DOHH2 (cell line): ENCODE results near the gene TSPAN14.

ENCODE experiments used
- CTCF ChIP-seq: fragments of 200-600 bp; sonication (generic); IDR thresholded peaks from one replicate; pipeline ENCODE4 v1.5.1; 2014; ENCODE audit warnings: antibody characterized with exemption, mild to moderate bottlenecking, low read depth, low read length; ENCODE audit not compliant: poor library complexity, severe bottlenecking
- EZH2phosphoT487 ChIP-seq: fragments of 200-600 bp; sonication (generic); IDR thresholded peaks from 2 replicates; pipeline ENCODE4 v1.6.1; 2017; ENCODE audit warnings: borderline replicate concordance, mild to moderate bottlenecking, antibody characterized with exemption, low read length, moderate library complexity, mixed read lengths

- no peak for TF ChIP-seq CTCF
- no peak for TF ChIP-seq EZH2phosphoT487
Measured at GRCh38 chr10:80487421-80487785, 33.3 kb downstream of the TSPAN14 start.
